ENCODE results near the gene SERPINE2. TPM values are rescaled to one million over a fixed set of nuclear protein-coding genes. Genes with fewer than 3 reads are reported as not detected.

Gene SERPINE2
- total and polyA plus RNA-seq, 4 experiments from 2014 or later = 0.47 to 2.0 (median 1.3) TPM

- Mint-ChIP-seq H3K4me1 (no peaks in the 10 kb centered on the region), H3K9me3 (no peaks in the 10 kb centered on the region), H3K27me3 (peaks cover 2 to 6% of the 10 kb centered on the region in 2 donors), H3K4me3 (no peak overlapping the region), H3K36me3 (no peaks in the 10 kb centered on the region), H3K27ac (no peak overlapping the region)
- Histone ChIP-seq H3K4me3 (ENCODE audit: low read length in 2 of 2) (no peak overlapping the region), H3K27ac (ENCODE audit: low read depth, low read length) (no peak overlapping the region), H3K36me3 (ENCODE audit: insufficient read depth, low read length) (no peaks in the 10 kb centered on the region), H3K27me3 (ENCODE audit: insufficient read depth, low read length) (no peaks in the 10 kb centered on the region), H3K4me1 (ENCODE audit: insufficient read depth, low read length) (no peaks in the 10 kb centered on the region), H3K9me3 (ENCODE audit: control insufficient read depth in 1 of 2, low read length in 2 of 2) (no peaks in the 10 kb centered on the region)
- ChIA-PET CTCF (ENCODE audit: partially characterized antibody) (interaction anchor here (1.9 kb wide), 1 partner anchor 29 kb away, joined by 4 read pairs; no protein-coding TSS in a partner anchor), POLR2A (ENCODE audit: partially characterized antibody) (no interaction called here)
- DNase-seq = no peak
- intact Hi-C loops (cut with micrococcal nuclease) = no loop called here
Measured at GRCh38 chr2:223998948-223999347, 40.1 kb downstream of the SERPINE2 start.

DNA sequence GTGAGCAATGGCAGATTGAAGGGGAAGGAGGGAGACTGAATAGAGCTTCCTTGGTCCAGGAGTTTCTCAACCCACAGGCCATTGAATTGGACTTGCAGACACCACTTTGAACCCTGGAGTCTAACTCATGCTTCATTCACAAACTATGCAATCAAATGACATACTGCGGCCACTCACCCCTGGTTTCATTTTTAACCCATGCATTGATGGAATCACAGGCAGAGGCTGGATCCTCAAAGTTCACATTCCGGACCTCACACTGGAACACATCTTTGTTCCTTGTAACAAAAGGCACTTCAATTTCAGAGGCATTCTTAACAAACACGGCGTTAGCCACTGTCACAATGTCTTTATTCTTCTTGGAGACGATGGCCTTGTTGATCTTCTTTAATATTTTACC, 41.1 kb downstream of the SERPINE2 start:
- Mint-ChIP-seq H3K4me3 (no peak overlapping the region), H3K9me3 (no peaks in the 10 kb centered on the region), H3K27me3 (peaks cover under 1 to 4% of the 10 kb centered on the region in 2 donors), H3K36me3 (no peaks in the 10 kb centered on the region), H3K27ac (no peak overlapping the region), H3K4me1 (no peaks in the 10 kb centered on the region)
- H3K36me3 ChIP-seq (ENCODE audit: insufficient read depth, low read length) = no peaks in the 10 kb centered on the region
- POLR2A ChIA-PET (ENCODE audit: partially characterized antibody) = no interaction called here
- no peaks in the 10 kb centered on the region for H3K27me3 ChIP-seq (ENCODE audit: insufficient read depth, low read length)
- no peaks in the 10 kb centered on the region for H3K9me3 ChIP-seq (ENCODE audit: control insufficient read depth in 1 of 2, low read length in 2 of 2)
- CTCF ChIA-PET (ENCODE audit: partially characterized antibody) = interaction anchor here (1.9 kb wide), 1 partner anchor 28 kb away, joined by 4 read pairs; no protein-coding TSS in a partner anchor
- no peak overlapping the region for H3K27ac ChIP-seq (ENCODE audit: low read depth, low read length)
- H3K4me3 ChIP-seq (ENCODE audit: low read length in 2 of 2) = no peak overlapping the region
- intact Hi-C loops (cut with micrococcal nuclease) = no loop called here
- H3K4me1 ChIP-seq (ENCODE audit: insufficient read depth, low read length) = no peaks in the 10 kb centered on the region
- DNase-seq = no peak

- ChIA-PET POLR2A (ENCODE audit: partially characterized antibody) (no interaction called here), CTCF (ENCODE audit: partially characterized antibody) (no interaction called here)
- Histone ChIP-seq H3K27ac (ENCODE audit: low read depth, low read length) (no peak overlapping the region), H3K4me1 (ENCODE audit: insufficient read depth, low read length) (no peaks in the 10 kb centered on the region), H3K9me3 (ENCODE audit: control insufficient read depth in 1 of 2, low read length in 2 of 2) (no peaks in the 10 kb centered on the region), H3K36me3 (ENCODE audit: insufficient read depth, low read length) (no peaks in the 10 kb centered on the region), H3K27me3 (ENCODE audit: insufficient read depth, low read length) (no peaks in the 10 kb centered on the region), H3K4me3 (ENCODE audit: low read length in 2 of 2) (no peak overlapping the region)
- no peak for DNase-seq
- intact Hi-C loops (cut with micrococcal nuclease) = no loop called here
- H3K4me3 Mint-ChIP-seq = no peak overlapping the region
- peaks cover 0 to 3% of the 10 kb centered on the region in 2 donors for H3K27me3 Mint-ChIP-seq
- no peaks in the 10 kb centered on the region for H3K9me3 Mint-ChIP-seq
- no peaks in the 10 kb centered on the region for H3K4me1 Mint-ChIP-seq
- H3K27ac Mint-ChIP-seq = no peak overlapping the region
- no peaks in the 10 kb centered on the region for H3K36me3 Mint-ChIP-seq
Measured at GRCh38 chr2:223996391-223996790, 42.7 kb downstream of the SERPINE2 start.

DNA sequence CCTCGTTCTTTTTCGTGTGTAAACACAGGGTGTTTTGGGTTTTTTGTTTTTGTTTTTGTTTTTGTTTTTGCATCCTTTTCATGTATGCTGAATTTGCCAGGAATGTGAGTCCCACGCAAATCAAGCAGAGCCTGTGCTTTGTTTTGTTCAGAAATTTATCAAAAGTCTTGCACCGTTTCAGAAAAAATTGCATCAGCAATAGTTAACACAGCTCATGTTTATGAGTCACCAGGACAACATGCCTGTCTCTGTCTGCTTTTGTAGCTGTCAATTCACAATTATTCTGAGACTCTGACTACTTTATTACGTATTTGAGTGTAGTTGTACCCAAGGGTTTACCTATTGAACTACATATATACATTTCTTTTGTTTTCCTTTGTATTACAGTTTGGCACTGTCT, 43.5 kb downstream of the SERPINE2 start:
- no peaks in the 10 kb centered on the region for H3K9me3 ChIP-seq (ENCODE audit: control insufficient read depth in 1 of 2, low read length in 2 of 2)
- Mint-ChIP-seq H3K27me3 (peaks cover 0 to 3% of the 10 kb centered on the region in 2 donors), H3K36me3 (no peaks in the 10 kb centered on the region), H3K4me3 (no peak overlapping the region), H3K9me3 (no peaks in the 10 kb centered on the region), H3K4me1 (no peaks in the 10 kb centered on the region), H3K27ac (no peak overlapping the region)
- CTCF ChIA-PET (ENCODE audit: partially characterized antibody) = interaction anchor here (1.7 to 7.5 kb wide), 6 partner anchors 10 to 374 kb away, joined by 5 to 142 read pairs (median 30); no protein-coding TSS in a partner anchor
- no peak overlapping the region for H3K4me3 ChIP-seq (ENCODE audit: low read length in 2 of 2)
- H3K4me1 ChIP-seq (ENCODE audit: insufficient read depth, low read length) = no peaks in the 10 kb centered on the region
- no peaks in the 10 kb centered on the region for H3K36me3 ChIP-seq (ENCODE audit: insufficient read depth, low read length)
- no peak for DNase-seq
- no peaks in the 10 kb centered on the region for H3K27me3 ChIP-seq (ENCODE audit: insufficient read depth, low read length)
- POLR2A ChIA-PET (ENCODE audit: partially characterized antibody) = no interaction called here
- no peak overlapping the region for H3K27ac ChIP-seq (ENCODE audit: low read depth, low read length)
- intact Hi-C loops (cut with micrococcal nuclease) = no loop called here

DNA sequence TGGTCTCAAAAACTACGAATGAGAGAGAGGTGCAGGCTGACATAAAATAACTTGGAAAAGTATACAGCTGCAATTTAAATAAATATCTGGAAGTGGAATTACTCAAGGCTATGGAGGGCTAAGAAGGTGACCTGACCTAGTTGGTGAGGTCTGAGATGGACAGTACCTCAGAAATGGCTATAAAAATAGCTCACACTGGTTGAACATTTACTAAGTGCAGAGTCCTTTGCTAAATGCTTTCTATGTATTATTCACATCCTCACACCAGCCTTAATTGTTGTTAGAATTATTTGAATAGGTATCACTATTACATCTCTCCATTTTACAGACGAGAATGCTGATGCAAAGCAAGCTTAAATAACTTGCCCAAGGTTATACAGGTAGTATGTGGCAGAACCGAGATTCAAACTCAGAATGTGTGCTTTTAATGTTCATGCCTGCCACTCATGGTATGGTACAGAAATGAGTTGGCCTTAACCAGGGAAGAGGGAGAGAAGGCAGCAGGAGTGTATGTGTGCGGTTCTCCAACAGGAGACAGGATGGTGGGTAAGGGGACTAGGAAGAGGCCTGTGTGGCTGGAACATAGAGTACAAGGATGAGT, 44.4 kb downstream of the SERPINE2 start:
- intact Hi-C loops (cut with micrococcal nuclease) = loop anchor here (5.0 kb wide), 1 partner anchor 33 kb away; no protein-coding TSS in a partner anchor
- Mint-ChIP-seq H3K36me3 (no peaks in the 10 kb centered on the region), H3K4me3 (no peak overlapping the region), H3K9me3 (no peaks in the 10 kb centered on the region), H3K27ac (no peak overlapping the region), H3K4me1 (no peaks in the 10 kb centered on the region), H3K27me3 (peaks cover 0 to 2% of the 10 kb centered on the region in 2 donors)
- Histone ChIP-seq H3K9me3 (ENCODE audit: control insufficient read depth in 1 of 2, low read length in 2 of 2) (no peaks in the 10 kb centered on the region), H3K27me3 (ENCODE audit: insufficient read depth, low read length) (no peaks in the 10 kb centered on the region), H3K27ac (ENCODE audit: low read depth, low read length) (no peak overlapping the region), H3K4me3 (ENCODE audit: low read length in 2 of 2) (no peak overlapping the region), H3K4me1 (ENCODE audit: insufficient read depth, low read length) (no peaks in the 10 kb centered on the region), H3K36me3 (ENCODE audit: insufficient read depth, low read length) (no peaks in the 10 kb centered on the region)
- POLR2A ChIA-PET (ENCODE audit: partially characterized antibody) = no interaction called here
- no peak for DNase-seq
- CTCF ChIA-PET (ENCODE audit: partially characterized antibody) = interaction anchor here (0.8 to 7.5 kb wide), 17 partner anchors 11 to 655 kb away, joined by 3 to 142 read pairs (median 8); no protein-coding TSS in a partner anchor

DNA sequence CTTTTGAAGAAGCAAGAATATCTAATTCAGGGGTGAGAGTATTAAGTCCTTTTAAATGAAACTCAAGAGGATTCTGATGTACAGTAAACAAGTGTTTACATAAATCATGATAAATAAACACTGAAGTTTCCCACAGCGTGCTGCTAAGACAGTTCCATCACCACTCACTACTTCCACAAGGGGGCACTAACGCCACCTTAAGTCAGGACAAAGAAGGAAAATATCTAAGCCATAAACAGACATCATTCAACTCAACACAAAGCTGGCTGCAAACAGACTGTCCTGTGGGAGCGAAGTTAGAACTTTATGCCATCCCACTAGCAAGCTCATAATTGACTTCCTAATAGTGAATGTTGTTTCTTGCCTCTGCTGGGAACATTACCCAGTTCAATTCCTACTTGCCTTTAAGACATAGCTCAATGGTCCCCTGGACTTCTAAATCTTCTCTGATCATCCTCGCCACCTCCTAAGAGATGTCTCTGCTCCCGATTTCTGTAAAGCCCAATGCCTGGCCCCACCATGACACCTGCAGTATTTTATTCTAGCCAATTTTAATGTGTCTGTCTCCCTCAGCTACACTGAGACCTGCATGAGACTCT, 45.4 kb downstream of the SERPINE2 start:
- peak; percentile 45 to 62 (median 51) for DNase-seq
- Mint-ChIP-seq H3K4me3 (no peak overlapping the region), H3K9me3 (no peaks in the 10 kb centered on the region), H3K27me3 (peaks cover 0 to 2% of the 10 kb centered on the region in 2 donors), H3K4me1 (no peaks in the 10 kb centered on the region), H3K36me3 (no peaks in the 10 kb centered on the region), H3K27ac (no peak overlapping the region)
- Histone ChIP-seq H3K9me3 (ENCODE audit: control insufficient read depth in 1 of 2, low read length in 2 of 2) (no peaks in the 10 kb centered on the region), H3K4me1 (ENCODE audit: insufficient read depth, low read length) (no peaks in the 10 kb centered on the region), H3K27me3 (ENCODE audit: insufficient read depth, low read length) (no peaks in the 10 kb centered on the region), H3K4me3 (ENCODE audit: low read length in 2 of 2) (no peak overlapping the region), H3K36me3 (ENCODE audit: insufficient read depth, low read length) (no peaks in the 10 kb centered on the region), H3K27ac (ENCODE audit: low read depth, low read length) (no peak overlapping the region)
- intact Hi-C loops (cut with micrococcal nuclease) = loop anchor here (1.0 to 5.0 kb wide), 6 partner anchors 23 to 657 kb away; no protein-coding TSS in a partner anchor
- ChIA-PET POLR2A (ENCODE audit: partially characterized antibody) (no interaction called here), CTCF (ENCODE audit: partially characterized antibody) (interaction anchor here (0.8 to 7.5 kb wide), 34 partner anchors 9 to 659 kb away, joined by 3 to 142 read pairs (median 4); partner anchors contain the start of gene WDFY1)

- no peak overlapping the region for H3K27ac ChIP-seq (ENCODE audit: low read depth, low read length)
- Mint-ChIP-seq H3K27me3 (peaks cover 0 to 6% of the 10 kb centered on the region in 2 donors), H3K36me3 (no peaks in the 10 kb centered on the region), H3K4me1 (no peaks in the 10 kb centered on the region), H3K27ac (no peak overlapping the region), H3K9me3 (no peaks in the 10 kb centered on the region), H3K4me3 (no peak overlapping the region)
- no peaks in the 10 kb centered on the region for H3K36me3 ChIP-seq (ENCODE audit: insufficient read depth, low read length)
- H3K4me1 ChIP-seq (ENCODE audit: insufficient read depth, low read length) = no peaks in the 10 kb centered on the region
- DNase-seq = no peak
- CTCF ChIA-PET (ENCODE audit: partially characterized antibody) = interaction anchor here (1.2 to 7.5 kb wide), 6 partner anchors 7 to 293 kb away, joined by 3 to 142 read pairs (median 31); no protein-coding TSS in a partner anchor
- no peak overlapping the region for H3K4me3 ChIP-seq (ENCODE audit: low read length in 2 of 2)
- no peaks in the 10 kb centered on the region for H3K27me3 ChIP-seq (ENCODE audit: insufficient read depth, low read length)
- POLR2A ChIA-PET (ENCODE audit: partially characterized antibody) = no interaction called here
- H3K9me3 ChIP-seq (ENCODE audit: control insufficient read depth in 1 of 2, low read length in 2 of 2) = no peaks in the 10 kb centered on the region
- intact Hi-C loops (cut with micrococcal nuclease) = loop anchor here (2.0 to 5.0 kb wide), 2 partner anchors 36 to 659 kb away; no protein-coding TSS in a partner anchor
Measured at GRCh38 chr2:223991611-223992010, 47.5 kb downstream of the SERPINE2 start.
